ENCODE results near the gene JOSD1. TPM values are rescaled to one million over a fixed set of nuclear protein-coding genes. Genes with fewer than 3 reads are reported as not detected.

The JOSD1 gene
- total RNA-seq, 4 donors from 2014 or later = 47.5 to 67.0 (median 64.6) TPM

DNA sequence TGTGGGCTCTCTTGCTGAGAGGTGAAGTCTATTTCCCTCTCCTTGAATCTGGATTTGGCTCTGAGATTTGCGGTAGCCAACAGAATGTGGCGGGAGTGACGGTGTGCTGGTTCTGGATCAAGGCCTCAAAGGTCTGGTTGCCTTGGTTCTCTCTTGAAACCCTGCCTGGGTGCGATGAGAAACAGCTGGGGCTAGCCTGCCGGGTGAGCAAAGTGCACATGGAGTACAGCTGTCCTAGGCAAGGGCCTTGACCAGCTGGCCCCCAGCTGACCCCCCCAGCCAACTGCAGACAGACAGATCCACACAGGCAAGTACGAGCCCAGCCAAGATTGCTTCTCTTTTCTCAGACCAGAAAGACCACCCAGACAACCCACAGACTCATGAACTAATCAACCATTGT lies 44.2 kb upstream of the JOSD1 start:
- no peak overlapping the region for H3K4me3 ChIP-seq
- 83% methylated on average over 2 of the region's 6 CpGs; no CpG with 5 or more reads in 1 of the 2 donors for WGBS, 2 donors (ENCODE audit: low coverage in 1 of 2)
- no peak for ATAC-seq
- H3K27ac ChIP-seq = no peak overlapping the region
- no peaks in the 10 kb centered on the region for H3K27me3 ChIP-seq
- no peak for TF ChIP-seq POLR2A (IDR thresholded peaks at IDR 0.05)
- TF ChIP-seq POLR2AphosphoS5 (IDR thresholded peaks at IDR 0.05) = no peak
- TF ChIP-seq, protein P1, sequence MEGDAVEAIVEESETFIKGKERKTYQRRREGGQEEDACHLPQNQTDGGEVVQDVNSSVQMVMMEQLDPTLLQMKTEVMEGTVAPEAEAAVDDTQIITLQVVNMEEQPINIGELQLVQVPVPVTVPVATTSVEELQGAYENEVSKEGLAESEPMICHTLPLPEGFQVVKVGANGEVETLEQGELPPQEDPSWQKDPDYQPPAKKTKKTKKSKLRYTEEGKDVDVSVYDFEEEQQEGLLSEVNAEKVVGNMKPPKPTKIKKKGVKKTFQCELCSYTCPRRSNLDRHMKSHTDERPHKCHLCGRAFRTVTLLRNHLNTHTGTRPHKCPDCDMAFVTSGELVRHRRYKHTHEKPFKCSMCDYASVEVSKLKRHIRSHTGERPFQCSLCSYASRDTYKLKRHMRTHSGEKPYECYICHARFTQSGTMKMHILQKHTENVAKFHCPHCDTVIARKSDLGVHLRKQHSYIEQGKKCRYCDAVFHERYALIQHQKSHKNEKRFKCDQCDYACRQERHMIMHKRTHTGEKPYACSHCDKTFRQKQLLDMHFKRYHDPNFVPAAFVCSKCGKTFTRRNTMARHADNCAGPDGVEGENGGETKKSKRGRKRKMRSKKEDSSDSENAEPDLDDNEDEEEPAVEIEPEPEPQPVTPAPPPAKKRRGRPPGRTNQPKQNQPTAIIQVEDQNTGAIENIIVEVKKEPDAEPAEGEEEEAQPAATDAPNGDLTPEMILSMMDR (IDR thresholded peaks at IDR 0.05) = no peak
- TF ChIP-seq EP300 (IDR thresholded peaks at IDR 0.05) = no peak
- no peaks in the 10 kb centered on the region for H3K4me1 ChIP-seq
- peaks cover 3 to 100% of the 10 kb centered on the region in 2 donors for H3K36me3 ChIP-seq
- H3K9me3 ChIP-seq = no peaks in the 10 kb centered on the region

DNA sequence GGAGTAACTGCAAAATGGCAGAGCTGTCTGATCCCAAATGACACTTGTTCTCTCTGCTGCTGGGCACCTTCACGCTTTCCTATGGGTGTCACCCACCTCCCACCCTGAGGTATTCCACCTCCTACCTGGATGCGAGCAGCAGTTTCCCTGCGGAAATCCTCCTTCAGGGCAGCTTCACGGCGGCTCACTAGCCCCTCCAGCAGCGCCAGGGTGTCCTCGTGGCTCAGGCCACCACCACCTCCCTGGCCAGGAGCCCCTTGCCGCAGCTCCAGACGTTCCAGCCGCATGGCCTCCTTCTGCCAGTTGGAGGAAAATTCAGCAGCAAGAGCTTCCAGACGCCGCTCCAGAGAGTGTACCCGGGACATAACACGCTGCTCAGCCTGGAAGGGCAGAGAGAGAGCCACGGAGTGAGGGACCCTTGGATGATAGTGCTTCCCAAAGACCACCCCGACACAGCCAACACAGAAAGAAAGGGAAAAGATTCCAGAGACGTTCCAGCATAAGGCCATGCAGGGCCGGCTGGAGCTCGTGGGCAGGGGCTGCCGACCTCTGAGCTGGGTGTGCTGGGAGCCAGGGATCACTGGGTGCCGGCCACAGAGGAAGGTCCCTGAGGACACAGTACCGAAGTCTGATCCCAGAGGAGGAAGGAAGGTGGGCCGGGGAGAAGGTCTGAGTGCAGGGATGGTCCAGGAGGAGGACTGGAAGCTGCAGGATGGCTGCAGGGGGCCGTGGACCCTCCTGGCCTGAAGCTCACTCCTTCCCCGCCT lies 41.6 kb upstream of the JOSD1 start:
- Histone ChIP-seq H3K4me3 (no peak overlapping the region), H3K27ac (peak overlapping the region in 1 of 4 donors; percentile 85), H3K36me3 (peaks cover 5 to 100% of the 10 kb centered on the region in 2 donors), H3K9me3 (no peaks in the 10 kb centered on the region), H3K4me1 (no peaks in the 10 kb centered on the region), H3K27me3 (no peaks in the 10 kb centered on the region)
- ATAC-seq = no peak
- 70 to 86% methylated on average over 5 to 15 of the region's 25 CpGs for WGBS, 2 donors (ENCODE audit: low coverage in 1 of 2)
- no peak for TF ChIP-seq POLR2AphosphoS5 (IDR thresholded peaks at IDR 0.05)

DNA sequence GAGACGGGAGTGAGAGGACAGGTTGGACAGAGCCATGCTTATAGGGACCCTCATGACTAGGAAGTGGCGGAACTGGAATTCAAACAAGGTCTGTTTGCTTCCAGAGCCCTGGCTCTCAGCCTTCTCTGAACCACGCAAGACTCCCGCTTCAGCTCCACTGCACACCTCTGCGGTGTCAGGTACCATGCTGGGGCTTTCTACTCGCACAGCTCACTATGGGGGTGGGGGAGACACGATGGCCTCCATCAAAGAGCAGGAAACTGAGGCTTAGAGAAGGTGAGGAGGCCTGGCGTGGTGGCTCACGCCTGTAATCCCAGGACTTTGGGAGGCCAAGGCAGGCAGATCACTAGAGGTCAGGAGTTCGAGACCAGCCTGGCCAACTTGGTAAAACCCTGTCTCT lies 40.8 kb upstream of the JOSD1 start:
- no peak for TF ChIP-seq POLR2A (IDR thresholded peaks at IDR 0.05)
- TF ChIP-seq POLR2AphosphoS5 (IDR thresholded peaks at IDR 0.05) = no peak
- TF ChIP-seq, protein P1 (IDR thresholded peaks at IDR 0.05) = no peak
- TF ChIP-seq EP300 (IDR thresholded peaks at IDR 0.05) = no peak
- Histone ChIP-seq H3K9me3 (no peaks in the 10 kb centered on the region), H3K27ac (peak overlapping the region in 2 of 4 donors; percentile 3 to 85), H3K36me3 (peaks cover 5 to 100% of the 10 kb centered on the region in 2 donors), H3K4me1 (peaks cover 0 to 2% (median 0%) of the 10 kb centered on the region in 3 donors), H3K27me3 (no peaks in the 10 kb centered on the region), H3K4me3 (no peak overlapping the region)
- ATAC-seq = no peak
- 86 to 100% methylated on average over 1 of the region's 10 CpGs for WGBS, 2 donors (ENCODE audit: low coverage in 1 of 2)

DNA sequence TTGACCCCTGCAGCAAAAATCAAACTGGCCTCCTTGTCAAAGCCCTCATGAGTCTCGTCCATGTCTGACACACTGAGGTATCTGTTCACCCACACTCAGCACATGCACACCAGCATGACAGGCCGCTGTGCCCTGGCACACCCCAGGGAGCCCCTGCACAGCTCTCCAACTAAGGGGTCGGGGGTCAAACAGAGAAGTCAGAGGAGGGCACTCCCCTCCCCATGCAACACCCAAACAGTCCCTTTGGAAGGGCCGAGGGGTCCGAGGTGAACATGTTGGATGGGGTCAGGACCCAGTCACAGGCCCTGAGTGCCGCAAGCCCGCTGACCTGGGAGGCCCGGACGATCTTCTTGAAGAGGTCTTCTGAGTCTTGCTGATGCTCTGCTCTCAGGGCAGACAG lies 40.4 kb upstream of the JOSD1 start:
- Histone ChIP-seq H3K4me1 (peaks cover 0 to 6% (median 0%) of the 10 kb centered on the region in 3 donors), H3K9me3 (no peaks in the 10 kb centered on the region), H3K4me3 (no peak overlapping the region), H3K36me3 (peaks cover 5 to 100% of the 10 kb centered on the region in 2 donors), H3K27me3 (no peaks in the 10 kb centered on the region), H3K27ac (peak overlapping the region in 2 of 4 donors; percentile 3 to 85)
- TF ChIP-seq POLR2A (IDR thresholded peaks at IDR 0.05) (no peak), EP300 (IDR thresholded peaks at IDR 0.05) (no peak)
- ATAC-seq = no peak
- no CpG with 5 or more reads among the region's 9 CpGs for WGBS, 2 donors (ENCODE audit: low coverage in 1 of 2)

DNA sequence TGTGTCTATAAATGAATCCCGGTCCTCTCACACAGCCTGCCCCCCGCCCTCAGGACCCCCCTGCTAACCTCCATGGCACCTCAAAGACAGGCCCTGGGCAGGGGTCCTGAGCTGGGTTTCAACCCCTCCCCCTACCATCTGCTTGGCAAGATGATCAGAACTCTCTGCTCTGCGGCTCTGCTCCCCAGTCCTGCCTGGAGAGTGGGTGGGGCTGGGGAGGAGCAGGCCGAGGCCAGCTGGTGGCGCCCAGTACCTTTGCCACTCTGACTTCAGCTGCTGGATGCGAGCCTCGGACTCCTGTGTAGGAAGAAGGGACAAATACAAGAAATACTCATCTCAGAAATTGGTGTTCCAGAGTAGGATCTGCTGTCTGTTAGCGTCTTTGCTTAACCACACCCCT lies 40.0 kb upstream of the JOSD1 start:
- WGBS, 2 donors (ENCODE audit: low coverage in 1 of 2) = no CpG with 5 or more reads among the region's 8 CpGs
- TF ChIP-seq EP300 (IDR thresholded peaks at IDR 0.05) = no peak
- no peak for TF ChIP-seq POLR2AphosphoS5 (IDR thresholded peaks at IDR 0.05)
- no peak for TF ChIP-seq POLR2A (IDR thresholded peaks at IDR 0.05)
- TF ChIP-seq, protein P1 (IDR thresholded peaks at IDR 0.05) = no peak
- Histone ChIP-seq H3K27me3 (no peaks in the 10 kb centered on the region), H3K36me3 (peaks cover 5 to 100% of the 10 kb centered on the region in 2 donors), H3K4me1 (peaks cover 0 to 10% (median 0%) of the 10 kb centered on the region in 3 donors), H3K27ac (peak overlapping the region in 3 of 4 donors; percentile 3 to 85 (median 3)), H3K9me3 (no peaks in the 10 kb centered on the region), H3K4me3 (no peak overlapping the region)
- no peak for ATAC-seq

Measured in gastroesophageal sphincter (tissue), 4 donors.